ENCODE data around the gene CMSS1.

Gene CMSS1

GRCh38 chr3:99875929-99876841 is 58.5 kb downstream of the CMSS1 start:
- peak; percentile 67 for DNase-seq

GRCh38 chr3:99877031-99877579 is 59.4 kb downstream of the CMSS1 start:
- no peak for DNase-seq

- no peak for DNase-seq
Measured at GRCh38 chr3:99878005-99878404, 60.3 kb downstream of the CMSS1 start.

- no peak for DNase-seq
Measured at GRCh38 chr3:99879275-99879674, 61.6 kb downstream of the CMSS1 start.

GRCh38 chr3:99881121-99881524 is 63.5 kb downstream of the CMSS1 start:
- no peak for DNase-seq

GRCh38 chr3:99882436-99883137 is 64.9 kb downstream of the CMSS1 start:
- no peak for DNase-seq

- no peak for DNase-seq
Measured at GRCh38 chr3:99883138-99883461, 65.4 kb downstream of the CMSS1 start.

- DNase-seq = no peak
Measured at GRCh38 chr3:99883693-99884092, 66.0 kb downstream of the CMSS1 start.

- no peak for DNase-seq
Measured at GRCh38 chr3:99884484-99884883, 66.8 kb downstream of the CMSS1 start.

GRCh38 chr3:99885085-99885484 is 67.4 kb downstream of the CMSS1 start:
- no peak for DNase-seq

GRCh38 chr3:99885851-99886250 is 68.2 kb downstream of the CMSS1 start:
- no peak for DNase-seq

- no peak for DNase-seq
Measured at GRCh38 chr3:99891610-99892285, 74.1 kb downstream of the CMSS1 start.

GRCh38 chr3:99892332-99892731 is 74.7 kb downstream of the CMSS1 start:
- DNase-seq = no peak

GRCh38 chr3:99895131-99895696 is 77.6 kb downstream of the CMSS1 start:
- no peak for DNase-seq

- DNase-seq = no peak
Measured at GRCh38 chr3:99895703-99896441, 78.2 kb downstream of the CMSS1 start.

GRCh38 chr3:99896482-99896881 is 78.8 kb downstream of the CMSS1 start:
- DNase-seq = no peak

GRCh38 chr3:99899603-99900002 is 81.9 kb downstream of the CMSS1 start:
- DNase-seq = no peak

GRCh38 chr3:99900248-99900647 is 82.6 kb downstream of the CMSS1 start:
- DNase-seq = no peak

GRCh38 chr3:99901200-99901926 is 83.7 kb downstream of the CMSS1 start:
- DNase-seq = no peak

- DNase-seq = no peak
Measured at GRCh38 chr3:99902091-99902490, 84.4 kb downstream of the CMSS1 start.

- DNase-seq = no peak
Measured at GRCh38 chr3:99903869-99904268, 86.2 kb downstream of the CMSS1 start.

All from central memory CD4-positive, alpha-beta T cell (primary cell).